Astrocyte of the spinal cord (primary cell): ENCODE data around the gene KRTAP6-3.

ENCODE experiments used
- DNase-seq: peaks from one replicate; pipeline ENCODE4 v3.0.0; 2011; ENCODE audit warnings: low read depth, low spot score
- H3K4me3 ChIP-seq: 2 replicates; pipeline ENCODE4 v1.5.1; 2011; ENCODE audit warnings: low read depth, mild to moderate bottlenecking, low read length, moderate library complexity
- CTCF ChIP-seq: IDR thresholded peaks from 2 replicates; pipeline ENCODE4 v1.5.1; 2012; ENCODE audit warnings: low read depth, mild to moderate bottlenecking, low read length, inconsistent platforms
- in situ Hi-C: cut with HindIII; loops from 2 replicates; pipeline ENCODE4 v1.10.0; 2017; ENCODE audit warnings: low sequenced_read_pairs

Gene KRTAP6-3

GRCh38 chr21:30616125-30616524 is 23.9 kb downstream of the KRTAP6-3 start, which contains the start of gene KRTAP20-1:
KRTAP20-1 (plus strand) TSS chr21:30616425; CDS start chr21:30616455, 30 bp downstream.
- TF ChIP-seq CTCF = no peak
- DNase-seq = no peak
- no peak within 1 kb of the TSS for H3K4me3 ChIP-seq
- in situ Hi-C loops = no loop called here

DNA sequence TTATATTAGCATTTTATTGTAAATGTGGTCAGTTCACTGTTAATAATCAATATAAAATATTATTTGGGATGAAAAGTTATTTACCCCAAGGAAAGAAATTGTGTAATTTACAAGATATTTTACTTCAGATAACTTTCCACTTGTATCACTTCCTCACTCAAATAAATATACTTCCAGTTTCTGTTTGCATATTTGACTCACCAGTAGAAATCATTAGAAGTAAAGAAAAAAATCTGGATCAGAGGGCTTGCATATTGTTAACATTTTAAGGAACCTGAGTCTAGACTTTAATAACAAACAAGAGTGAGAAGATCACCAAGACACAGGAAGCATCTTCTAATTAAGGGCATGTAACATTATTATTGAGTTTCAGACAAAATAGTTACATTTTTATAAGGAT is 27.8 kb downstream of the KRTAP6-3 start:
- H3K4me3 ChIP-seq = no peak overlapping the region
- in situ Hi-C loops = no loop called here
- TF ChIP-seq CTCF = no peak
- DNase-seq = no peak

- in situ Hi-C loops = no loop called here
- no peak for TF ChIP-seq CTCF
- no peak for DNase-seq
- H3K4me3 ChIP-seq = no peak within 1 kb of the TSS
These were observed 28.3 kb downstream of the KRTAP6-3 start, which contains the start of gene KRTAP20-4 for GRCh38 chr21:30620522-30620921. KRTAP20-4 (plus strand) TSS chr21:30620627.

DNA sequence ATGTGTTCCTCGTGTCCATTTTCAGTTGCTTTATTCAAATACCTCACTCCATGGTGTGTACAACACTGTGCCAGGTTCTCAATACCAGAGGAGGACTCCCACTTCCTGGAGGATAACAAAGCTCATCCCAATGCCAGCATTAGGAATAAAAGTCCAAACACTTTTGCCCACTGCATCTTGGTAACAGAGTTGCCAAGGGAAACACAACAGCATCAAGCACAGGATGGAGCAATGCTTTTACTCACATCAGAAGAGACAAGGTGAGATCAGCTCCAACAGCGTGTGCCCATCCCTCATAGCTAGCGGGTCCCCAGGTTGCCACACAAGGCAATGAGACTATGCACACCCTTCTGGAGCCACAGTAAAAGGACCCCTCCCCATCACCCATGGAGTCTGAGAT is 31.1 kb downstream of the KRTAP6-3 start:
- no peak for DNase-seq
- TF ChIP-seq CTCF = no peak
- in situ Hi-C loops = no loop called here
- H3K4me3 ChIP-seq = no peak overlapping the region

DNA sequence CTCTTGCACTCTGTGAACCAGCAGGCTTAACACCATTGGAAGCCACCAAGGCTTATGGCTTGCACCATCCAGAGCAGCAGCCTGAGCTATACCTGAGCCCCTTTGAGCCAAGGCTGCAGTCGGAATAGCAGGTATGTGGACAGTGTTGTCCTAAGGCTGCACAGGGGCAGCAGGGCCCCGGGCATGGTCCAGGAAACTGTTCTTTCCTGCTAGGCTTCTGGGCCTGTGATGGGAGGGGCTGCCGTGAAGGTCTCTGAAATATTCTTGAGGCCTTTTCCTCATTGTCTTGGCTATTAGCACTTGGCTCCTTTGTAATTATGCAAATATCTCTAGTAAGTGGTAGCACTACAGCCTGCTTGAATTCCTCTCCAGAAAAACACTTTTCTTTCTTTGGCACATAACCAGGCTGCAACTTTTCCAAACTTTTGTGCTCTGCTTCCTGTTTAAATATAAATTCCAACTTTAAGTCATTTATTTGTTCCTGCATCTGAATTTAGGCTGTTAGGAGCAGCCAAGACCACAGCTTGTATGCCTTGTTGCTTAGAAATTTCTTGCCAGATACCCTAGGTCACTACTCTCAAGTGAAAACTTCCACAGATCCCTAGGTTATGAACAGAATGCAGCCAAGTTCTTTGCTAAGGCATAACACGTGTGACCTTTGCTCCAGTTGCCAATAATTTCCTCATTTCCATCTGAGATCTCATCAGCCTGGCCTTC is 33.4 kb downstream of the KRTAP6-3 start:
- DNase-seq = no peak
- TF ChIP-seq CTCF = no peak
- in situ Hi-C loops = no loop called here
- no peak overlapping the region for H3K4me3 ChIP-seq

- no peak for TF ChIP-seq CTCF
- DNase-seq = no peak
- in situ Hi-C loops = no loop called here
- H3K4me3 ChIP-seq = no peak overlapping the region
These were observed 35.9 kb downstream of the KRTAP6-3 start for GRCh38 chr21:30628109-30628508.
